Erythroblast (primary cell): ENCODE results near the gene PDE6C.

Experiments
- DNase-seq, 2 experiments: peaks; one replicate each; lab custom pipeline; 2025; lab: John Stamatoyannopoulos, UW
- GATA1 ChIP-seq: IDR thresholded peaks from 2 replicates; pipeline ENCODE4 v1.6.1; 2011; ENCODE audit warnings: low read depth, mild to moderate bottlenecking, control low read depth, low read length, moderate library complexity
- POLR2A ChIP-seq: IDR thresholded peaks from 2 replicates; pipeline ENCODE4 v1.6.1; 2011; ENCODE audit warnings: mild to moderate bottlenecking, low read length

PDE6C gene

DNA sequence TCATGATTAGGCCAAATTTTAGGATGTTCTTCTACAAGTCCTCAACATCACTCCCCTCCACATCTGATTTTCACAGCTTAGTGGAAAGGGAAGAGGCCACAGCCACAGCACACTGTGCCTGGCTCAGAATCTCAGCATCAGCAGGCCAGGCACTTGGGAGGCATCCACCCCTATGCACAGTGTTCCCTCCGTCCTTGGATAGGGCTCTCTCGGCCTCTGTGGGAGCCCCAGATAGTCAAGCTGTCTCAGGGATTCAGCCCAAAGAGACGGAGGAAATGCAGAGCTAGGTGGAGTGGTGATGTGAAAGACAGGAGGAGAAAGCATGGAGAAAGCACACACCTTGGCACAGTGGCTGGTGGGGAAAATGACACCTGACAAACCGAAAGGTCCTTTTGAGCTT is 12.6 kb upstream of the PDE6C start:
- DNase-seq, result no peak
- TF ChIP-seq GATA1 (no peak), POLR2A (no peak)

DNA sequence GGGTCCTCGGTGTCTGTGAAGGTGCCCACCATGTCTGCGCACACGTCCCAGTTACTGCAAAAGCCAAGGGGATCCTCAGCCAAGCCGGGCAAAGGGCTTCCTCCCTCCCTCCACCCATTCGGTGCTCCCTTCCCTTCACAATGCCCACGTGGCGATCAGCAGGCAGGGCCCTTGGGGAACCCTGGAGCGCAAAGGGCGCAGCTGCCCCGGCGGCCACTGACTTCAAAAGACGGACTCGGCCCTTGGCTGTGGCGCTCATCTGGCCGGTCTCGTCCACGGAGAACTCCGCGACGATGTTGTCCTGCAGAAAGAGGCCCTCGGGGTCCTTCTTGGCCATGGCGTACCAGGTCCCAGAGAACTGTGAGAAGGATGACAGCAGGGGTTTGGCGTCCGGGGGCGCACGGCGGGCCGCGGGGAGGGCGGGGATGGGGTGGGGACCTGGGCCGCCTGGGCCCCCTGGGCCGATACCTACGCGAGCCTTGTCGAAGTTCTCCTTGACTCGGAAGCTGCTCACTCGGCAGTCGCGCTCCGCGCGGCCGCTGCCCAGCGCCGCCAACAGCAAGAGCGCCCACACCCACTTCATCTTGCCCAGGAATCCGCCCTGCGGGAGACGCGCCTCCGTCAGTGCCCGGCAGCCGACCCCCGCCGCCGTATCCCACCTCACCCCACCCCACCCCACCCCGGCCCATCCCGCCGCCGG is 11.7 kb upstream of the PDE6C start:
- no peak for DNase-seq
- TF ChIP-seq GATA1 (no peak), POLR2A (no peak)

DNA sequence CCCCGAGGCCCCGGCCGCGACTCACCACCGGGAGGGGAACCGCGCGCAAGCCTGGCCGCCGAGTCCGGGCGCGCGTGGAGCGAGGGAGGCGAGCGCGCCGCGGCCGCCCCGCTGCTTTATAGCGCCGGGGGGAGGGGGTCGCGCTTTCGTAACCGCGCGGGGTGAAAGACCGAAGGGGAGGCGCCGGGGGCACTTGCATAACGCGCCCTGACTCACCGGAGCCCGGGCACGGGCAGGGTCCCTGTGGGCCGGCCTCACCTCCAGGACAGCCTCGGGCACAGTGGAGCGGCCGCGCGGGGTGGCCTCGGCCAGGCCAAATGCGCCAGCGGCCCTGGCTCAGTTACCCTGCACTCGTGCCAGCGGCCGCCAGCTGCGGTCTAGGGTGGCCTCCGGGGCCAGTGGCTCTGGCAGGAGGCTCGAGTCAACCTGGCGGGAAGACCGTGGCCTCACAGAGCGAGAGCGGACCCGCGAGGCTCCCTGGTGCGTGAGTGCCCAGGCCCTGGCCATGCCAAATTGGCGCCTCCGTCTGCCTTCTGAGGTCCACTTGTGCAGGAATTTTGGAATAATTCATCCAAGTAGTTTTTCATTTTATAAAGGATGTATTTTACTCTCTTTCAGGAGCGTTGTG is 11.1 kb upstream of the PDE6C start, which contains the start of gene RBP4:
RBP4 (minus strand) TSS at position 90 of the 628 bp plus-strand sequence. CDS start 207 bp downstream, outside the sequence.
- TF ChIP-seq GATA1, result no peak
- TF ChIP-seq POLR2A, result no peak
- DNase-seq, result no peak

DNA sequence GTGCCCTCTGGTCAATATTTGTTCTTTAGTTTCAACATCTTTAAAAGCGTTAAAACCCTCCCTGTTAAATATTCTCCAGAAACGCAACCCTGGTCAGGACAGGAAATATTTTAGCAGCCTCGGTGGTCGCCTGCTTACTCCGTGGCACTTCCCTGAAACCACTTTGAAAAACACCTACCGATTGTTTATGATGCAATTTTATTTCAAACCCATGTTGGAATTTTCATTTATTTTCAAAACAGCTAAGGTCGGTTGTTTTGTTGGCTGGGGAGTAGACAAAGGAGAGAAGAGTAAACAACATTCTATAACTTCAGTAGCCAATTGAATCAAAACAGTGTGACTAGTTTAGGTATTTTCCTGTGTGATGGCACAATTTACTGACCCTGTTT is 10.6 kb upstream of the PDE6C start:
- no peak for DNase-seq
- no peak for TF ChIP-seq POLR2A
- TF ChIP-seq GATA1, result no peak

DNA sequence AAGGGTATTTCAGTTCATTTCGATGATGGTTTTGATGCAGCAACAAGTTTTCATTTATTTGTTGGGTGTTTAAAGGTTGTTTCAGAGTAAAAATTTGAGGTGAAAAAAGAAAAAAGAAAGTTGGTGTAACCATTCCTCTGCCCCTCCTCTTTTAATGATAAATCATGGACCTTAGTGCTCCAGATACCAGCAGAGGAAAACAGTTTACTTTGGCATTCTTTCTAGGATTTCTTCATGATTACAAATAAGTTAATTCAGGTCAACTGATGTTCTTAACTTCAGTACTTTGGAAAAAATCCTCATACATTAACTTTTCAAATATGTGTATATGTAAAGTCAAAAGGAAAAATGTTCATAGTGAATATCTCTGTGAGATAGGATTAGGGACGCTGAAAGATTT is 9.3 kb upstream of the PDE6C start:
- TF ChIP-seq GATA1, result no peak
- no peak for DNase-seq

DNA sequence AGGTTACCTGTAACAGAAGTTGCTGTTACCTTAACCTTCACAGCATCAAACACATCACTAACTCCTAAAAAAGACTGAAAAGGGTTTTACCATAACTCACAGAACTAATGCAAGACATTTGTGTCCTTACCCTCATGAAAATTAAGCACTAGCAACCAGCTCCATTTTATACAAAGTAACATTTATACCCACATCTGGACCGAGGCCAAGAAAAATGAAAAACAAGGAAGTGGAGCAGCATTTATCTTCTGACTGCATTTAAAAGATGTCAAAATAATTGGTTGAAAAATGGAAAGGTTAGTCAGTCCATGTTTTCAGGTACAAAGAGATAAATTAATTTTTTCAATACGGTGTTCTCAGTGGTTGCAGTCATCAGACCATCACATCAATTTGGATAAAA is 8.2 kb upstream of the PDE6C start:
- TF ChIP-seq POLR2A (no peak), GATA1 (no peak)
- DNase-seq, result no peak

DNA sequence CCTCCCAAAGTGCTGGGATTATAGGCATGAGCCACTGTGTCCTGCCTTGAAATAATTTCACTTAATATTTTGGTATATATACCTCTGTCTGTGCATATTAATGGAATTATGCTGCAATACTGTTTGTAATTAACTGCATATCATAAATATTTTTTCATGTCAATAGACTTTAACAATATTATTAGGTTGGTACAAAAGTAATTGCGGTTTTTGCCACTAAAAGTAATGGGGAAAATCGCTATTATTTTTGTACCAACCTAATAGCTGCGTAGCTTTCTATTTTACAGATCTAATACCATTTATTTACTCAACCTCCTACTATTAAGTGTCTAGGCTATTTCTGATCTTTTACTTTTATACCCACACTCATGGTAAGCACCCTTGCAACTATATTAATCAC is 3.9 kb upstream of the PDE6C start:
- no peak for DNase-seq
- TF ChIP-seq GATA1 (no peak), POLR2A (no peak)

DNA sequence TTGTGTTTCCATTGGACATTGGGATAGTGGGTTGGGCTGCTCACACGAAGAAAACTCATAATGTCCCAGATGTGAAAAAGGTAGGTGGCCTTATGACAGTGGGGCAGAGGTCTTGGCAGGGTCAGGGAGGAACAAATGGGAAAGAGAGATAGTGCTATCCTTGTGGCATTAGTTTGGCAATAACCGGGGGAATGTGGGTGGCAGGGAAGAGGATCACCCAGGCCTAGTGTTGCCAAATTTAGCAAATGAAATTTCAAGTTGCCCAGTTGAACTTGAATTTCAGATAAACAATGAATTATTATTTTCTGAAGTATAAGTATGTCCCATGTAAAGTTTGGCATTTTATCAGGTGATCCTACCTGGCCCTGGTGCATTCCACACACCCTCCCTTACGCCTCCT is 789 bp downstream of the PDE6C start:
- DNase-seq, result no peak
- TF ChIP-seq GATA1 (no peak), POLR2A (no peak)

DNA sequence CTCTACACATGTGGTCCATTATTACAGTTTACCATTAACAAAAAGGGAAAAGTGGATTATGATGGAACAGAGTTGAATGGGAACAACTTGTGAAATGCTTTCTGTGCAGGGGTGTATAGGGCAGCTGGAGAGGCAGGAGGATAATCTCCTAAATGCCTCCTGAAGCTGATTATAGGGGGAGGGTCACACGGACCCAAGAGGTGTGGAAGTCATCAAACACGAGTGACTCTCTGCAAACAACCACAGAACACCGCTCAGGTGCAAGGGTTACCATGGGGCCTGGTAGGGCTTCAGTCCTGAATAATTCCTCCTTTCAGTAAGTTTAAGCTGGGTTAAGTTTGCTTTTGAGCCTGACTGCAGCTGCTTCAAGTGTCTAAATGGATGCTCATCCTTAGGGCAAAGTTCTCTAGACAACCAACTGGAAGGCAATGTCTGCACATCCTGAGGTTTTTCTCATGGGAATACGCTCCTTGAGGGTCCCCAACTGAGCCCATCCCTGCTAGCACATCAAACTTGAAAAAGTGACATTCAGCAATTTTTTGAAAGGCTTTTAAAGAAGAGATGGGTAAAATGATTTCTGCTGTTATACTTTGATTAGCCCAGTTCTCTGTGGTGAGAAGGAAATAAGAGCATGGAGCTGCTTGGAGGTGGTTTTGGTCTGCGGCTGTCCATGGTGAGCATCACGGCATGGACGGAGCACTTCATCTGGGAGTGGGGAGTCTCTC is 1.9 kb downstream of the PDE6C start:
- no peak for DNase-seq
- TF ChIP-seq POLR2A, result no peak
- no peak for TF ChIP-seq GATA1

DNA sequence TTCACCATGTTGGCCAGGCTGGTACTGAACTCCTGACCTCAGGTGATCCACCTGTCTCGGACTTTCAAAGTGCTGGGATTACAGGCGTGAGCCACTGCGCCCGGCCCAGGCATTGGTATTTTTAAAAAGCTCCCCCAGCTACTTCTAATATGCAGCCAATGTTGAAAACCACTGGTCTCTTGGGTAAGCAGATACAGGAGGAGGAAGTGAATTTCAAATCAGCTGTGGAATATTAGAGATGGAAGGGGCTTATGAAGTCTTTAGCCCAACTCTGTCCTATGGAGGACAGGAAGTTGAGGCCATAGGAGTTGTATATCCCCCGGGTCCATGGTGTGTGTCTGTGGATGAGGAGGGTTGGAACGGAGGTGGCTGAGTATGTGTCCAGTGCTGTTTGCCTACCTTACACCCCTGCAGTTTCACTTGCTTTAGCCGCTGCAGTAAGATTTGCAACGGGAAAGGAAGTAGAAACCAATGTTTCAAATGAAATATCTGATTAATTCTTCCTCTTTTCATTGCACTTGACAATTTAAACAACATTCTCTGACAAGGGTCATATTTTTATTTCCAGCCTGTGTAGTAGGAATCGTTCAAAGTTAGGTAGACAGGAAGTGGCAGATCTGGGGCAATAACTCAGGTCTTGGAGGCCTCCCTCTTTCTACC is 3.4 kb downstream of the PDE6C start:
- TF ChIP-seq POLR2A (no peak), GATA1 (no peak)
- DNase-seq, result no peak

DNA sequence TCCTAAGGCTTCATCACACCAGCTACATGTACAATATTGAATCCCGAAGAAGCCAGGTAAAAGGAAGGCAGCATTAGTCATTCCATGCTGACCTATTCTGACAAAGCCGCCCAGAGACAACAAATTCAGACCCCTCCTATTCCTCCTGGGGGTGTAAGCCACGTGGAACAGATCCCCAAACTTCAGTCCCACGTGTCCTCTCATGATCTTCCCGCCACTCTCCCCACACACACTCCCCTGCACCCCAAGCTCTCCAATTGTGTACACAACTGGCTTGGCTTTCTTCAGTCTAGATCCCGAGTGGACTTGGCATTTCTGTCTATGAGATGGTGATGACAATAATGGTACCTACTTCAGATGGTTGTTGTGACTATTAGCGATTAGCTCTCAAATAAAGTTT is 8.6 kb downstream of the PDE6C start:
- TF ChIP-seq POLR2A (no peak), GATA1 (no peak)
- no peak for DNase-seq

DNA sequence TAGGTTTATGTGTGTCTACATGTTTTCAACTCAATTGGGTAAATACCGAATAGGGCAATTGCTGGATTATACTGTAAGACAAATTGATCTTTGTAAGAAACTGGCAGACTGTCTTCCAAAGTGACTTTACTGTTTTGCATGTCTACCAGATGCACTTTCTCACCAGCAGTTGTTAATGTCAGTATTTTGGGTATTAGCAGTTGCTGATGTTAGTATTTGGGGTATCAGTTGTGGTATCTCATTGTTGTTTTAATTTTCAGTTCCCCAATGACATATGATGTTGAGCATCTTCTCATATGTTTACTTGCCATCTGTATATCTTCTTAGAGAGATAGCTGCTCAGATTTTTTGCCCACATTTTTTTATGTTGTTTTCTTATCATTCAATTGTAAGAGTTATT is 10.6 kb downstream of the PDE6C start:
- no peak for TF ChIP-seq GATA1
- no peak for TF ChIP-seq POLR2A
- no peak for DNase-seq

DNA sequence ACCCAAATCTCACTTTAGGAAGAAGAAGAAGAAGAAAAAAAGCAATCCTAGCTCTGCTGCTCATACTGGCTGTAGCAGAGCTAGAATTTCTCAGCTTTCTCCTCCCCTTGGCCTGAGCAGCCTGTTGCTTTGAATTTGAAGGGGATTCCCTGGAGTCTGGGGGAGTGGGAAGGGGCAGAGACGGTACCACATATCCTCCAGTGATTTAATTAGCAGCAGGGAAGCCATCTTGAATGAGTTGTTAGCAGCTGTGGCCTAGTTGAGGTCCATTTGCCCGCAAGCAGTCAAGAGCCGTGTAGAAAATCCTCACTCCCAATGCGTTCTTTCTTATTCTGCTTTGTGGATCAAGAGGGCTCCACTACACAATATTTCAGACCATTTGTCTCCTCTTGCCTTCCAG is 16.5 kb downstream of the PDE6C start:
- no peak for DNase-seq
- no peak for TF ChIP-seq POLR2A
- TF ChIP-seq GATA1, result no peak
